AG04449 (cell line): ENCODE measurements around the gene RAPGEF2.

Experiments
- CTCF ChIA-PET: fragments of 350-600 bp; formaldehyde crosslinking; extraction: SDS; loops from one replicate; lab custom pipeline; 2021; ENCODE audit warnings: antibody characterized with exemption; lab: Yijun Ruan, JAX
- POLR2A ChIA-PET: fragments of 400-600, 350-600 bp; formaldehyde crosslinking; extraction: SDS; loops from one replicate; lab custom pipeline; 2020; ENCODE audit warnings: antibody characterized with exemption, inconsistent platforms; lab: Yijun Ruan, JAX
- DNase-seq: peaks from one replicate; pipeline ENCODE4 v3.0.0-alpha.2; 2010; ENCODE audit warnings: low read depth, low spot score
- H3K4me3 ChIP-seq: 2 replicates; pipeline ENCODE4 v1.5.1; 2011; ENCODE audit warnings: low read depth, mild to moderate bottlenecking, control low read depth, low read length
- CTCF ChIP-seq: IDR thresholded peaks from one replicate; pipeline ENCODE4 v1.5.1; 2011; ENCODE audit warnings: mild to moderate bottlenecking, moderate library complexity, low read length, control low read depth, inconsistent platforms; ENCODE audit not compliant: insufficient read depth; ENCODE audit errors: missing control alignments

RAPGEF2 gene

GRCh38 chr4:159271856-159272255 is 169.0 kb downstream of the RAPGEF2 start:
- CTCF ChIA-PET: no interaction called here
- no peak for TF ChIP-seq CTCF
- H3K4me3 ChIP-seq: no peak overlapping the region
- no peak for DNase-seq
- POLR2A ChIA-PET: no interaction called here

- no peak for TF ChIP-seq CTCF
- H3K4me3 ChIP-seq: no peak overlapping the region
- no peak for DNase-seq
- ChIA-PET POLR2A (no interaction called here), CTCF (no interaction called here)
These were observed 169.6 kb downstream of the RAPGEF2 start for GRCh38 chr4:159272273-159273140.

GRCh38 chr4:159273141-159273438 is 170.2 kb downstream of the RAPGEF2 start:
- no peak overlapping the region for H3K4me3 ChIP-seq
- no peak for DNase-seq
- CTCF ChIA-PET: no interaction called here
- POLR2A ChIA-PET: no interaction called here
- no peak for TF ChIP-seq CTCF

GRCh38 chr4:159273841-159274240 is 171.0 kb downstream of the RAPGEF2 start:
- POLR2A ChIA-PET: no interaction called here
- no peak for TF ChIP-seq CTCF
- H3K4me3 ChIP-seq: no peak overlapping the region
- CTCF ChIA-PET: no interaction called here
- no peak for DNase-seq

GRCh38 chr4:159278399-159278798 is 175.5 kb downstream of the RAPGEF2 start:
- ChIA-PET POLR2A (no interaction called here), CTCF (no interaction called here)
- no peak overlapping the region for H3K4me3 ChIP-seq
- TF ChIP-seq CTCF: no peak
- DNase-seq: no peak

GRCh38 chr4:159279084-159279483 is 176.2 kb downstream of the RAPGEF2 start:
- ChIA-PET POLR2A (no interaction called here), CTCF (interaction anchor here (1.2 kb wide), 1 partner anchor 11 kb away, joined by 4 read pairs; no protein-coding TSS in a partner anchor)
- H3K4me3 ChIP-seq: no peak overlapping the region
- no peak for DNase-seq
- no peak for TF ChIP-seq CTCF
